Esophagus mucosa (tissue), 1 donor: Measurements from ENCODE around the gene TEC. TPM values are rescaled to one million over a fixed set of nuclear protein-coding genes. Genes with fewer than 3 reads are reported as not detected.
"Not testable (repeated sequence)": the region's sequence is repeated elsewhere in the genome, so short reads cannot be mapped to it uniquely, and the experiment has no call there.

ENCODE experiments used
- ATAC-seq: fragments of 200-7000 bp; cut with Tn5 transposase; one replicate; pipeline ENCODE4 v1.9.1; 2020
- total RNA-seq: library from RNA; stranded (reverse); gene quantifications from one replicate; pipeline ENCODE4 v1.2.4, GENCODE V29; 2023
- donor health status: DM: yes; HTN: yes; CAD: no.

Gene TEC
- total RNA-seq, 1 donor from 2014 or later: 6.3 TPM

DNA sequence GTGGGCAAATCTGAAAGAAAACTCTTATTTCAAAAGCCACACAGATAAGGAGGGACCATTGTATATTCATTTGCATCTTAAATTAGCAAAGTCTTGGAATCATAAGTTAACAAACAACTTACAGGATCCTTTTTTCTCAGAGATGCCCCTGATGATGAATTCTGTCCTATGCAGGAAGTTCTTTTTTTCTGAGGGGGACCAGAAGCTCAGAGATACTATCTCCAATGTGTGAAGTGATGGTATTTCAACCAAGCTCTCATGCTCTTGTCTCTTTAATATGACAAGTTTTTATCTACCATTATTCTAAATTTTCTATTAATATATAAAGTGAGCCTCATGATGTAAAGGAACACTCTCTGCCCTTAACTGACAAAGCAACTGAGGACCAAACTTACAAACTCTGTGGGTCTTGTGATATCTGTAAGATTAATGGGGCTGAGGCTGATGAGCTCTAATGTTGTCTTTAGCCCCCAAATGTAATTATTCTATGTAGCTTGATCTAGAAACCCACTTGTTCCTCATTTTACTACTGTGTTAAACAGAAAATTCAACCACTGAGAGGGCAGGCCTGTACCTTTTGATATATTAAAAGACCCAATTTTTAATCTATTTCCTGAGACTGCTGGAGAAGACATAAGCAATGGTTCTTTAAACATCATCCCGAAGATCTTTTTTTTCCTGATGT, 27.0 kb downstream of the TEC start:
- no peak for ATAC-seq

DNA sequence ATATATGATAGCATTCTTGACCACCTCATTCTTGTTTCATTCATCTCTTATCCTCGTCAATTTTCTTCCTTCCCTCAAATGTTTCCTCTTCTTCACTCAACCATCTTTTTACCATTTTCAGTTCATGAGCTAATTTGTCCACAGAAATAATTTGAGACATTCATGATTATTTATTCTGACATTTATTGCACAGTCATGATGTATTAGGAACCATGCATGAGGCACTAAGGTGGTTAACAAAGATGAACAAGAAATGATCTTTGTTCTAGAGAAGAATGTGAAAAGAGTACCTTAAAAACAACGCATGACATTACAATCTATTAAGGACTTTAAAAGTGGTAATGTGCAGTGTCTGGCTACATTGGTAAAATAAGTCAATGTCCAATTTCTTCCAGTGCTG, 27.9 kb downstream of the TEC start:
- ATAC-seq: no peak

- ATAC-seq: peak; percentile 92
Measured at GRCh38 chr4:48237996-48238645, 31.5 kb downstream of the TEC start.

DNA sequence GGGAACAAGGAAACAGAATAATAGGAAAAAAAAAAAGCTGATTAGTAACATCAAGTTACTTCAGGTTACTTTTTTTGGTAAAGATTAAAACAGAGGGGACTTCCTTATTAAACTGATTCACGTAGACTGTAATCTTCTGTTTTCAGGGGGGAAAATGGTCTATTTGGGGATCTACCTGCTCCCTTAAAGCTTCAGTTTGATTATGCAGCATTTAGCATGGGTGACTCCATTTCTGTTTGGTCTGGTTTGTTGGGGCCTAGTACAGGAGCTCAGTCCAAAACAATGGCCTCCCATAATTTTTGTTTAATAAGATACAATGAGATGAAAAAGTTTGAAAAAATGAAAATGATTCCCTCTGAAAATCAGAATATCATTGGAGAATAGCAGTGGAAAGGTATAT, 34.6 kb downstream of the TEC start:
- ATAC-seq: no peak

- peak; percentile 47 for ATAC-seq
Measured at GRCh38 chr4:48234575-48234974, 35.1 kb downstream of the TEC start.

GRCh38 chr4:48228949-48229348, 40.7 kb downstream of the TEC start:
- no peak for ATAC-seq

- ATAC-seq: peak; percentile 36
Measured at GRCh38 chr4:48227662-48228061, 42.0 kb downstream of the TEC start.

DNA sequence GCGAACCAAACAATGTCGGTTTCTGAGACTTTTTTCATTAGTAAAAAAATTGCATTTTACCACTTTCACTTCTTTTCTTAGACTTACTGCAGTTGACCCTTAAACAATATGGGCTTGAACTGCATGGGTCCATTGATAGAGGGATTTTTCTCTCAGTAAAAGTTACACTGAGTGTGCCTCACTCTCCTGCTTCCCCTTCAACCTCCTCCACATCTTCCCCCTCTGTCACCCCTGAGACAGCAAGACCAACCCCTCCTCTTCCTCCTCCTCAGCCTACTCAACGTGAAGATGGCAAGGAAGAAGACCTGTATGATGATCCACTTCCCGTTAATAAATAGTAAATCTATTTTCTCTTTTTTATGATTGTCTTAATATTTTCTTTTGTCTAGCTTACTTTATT, 43.4 kb downstream of the TEC start:
- ATAC-seq: no peak

DNA sequence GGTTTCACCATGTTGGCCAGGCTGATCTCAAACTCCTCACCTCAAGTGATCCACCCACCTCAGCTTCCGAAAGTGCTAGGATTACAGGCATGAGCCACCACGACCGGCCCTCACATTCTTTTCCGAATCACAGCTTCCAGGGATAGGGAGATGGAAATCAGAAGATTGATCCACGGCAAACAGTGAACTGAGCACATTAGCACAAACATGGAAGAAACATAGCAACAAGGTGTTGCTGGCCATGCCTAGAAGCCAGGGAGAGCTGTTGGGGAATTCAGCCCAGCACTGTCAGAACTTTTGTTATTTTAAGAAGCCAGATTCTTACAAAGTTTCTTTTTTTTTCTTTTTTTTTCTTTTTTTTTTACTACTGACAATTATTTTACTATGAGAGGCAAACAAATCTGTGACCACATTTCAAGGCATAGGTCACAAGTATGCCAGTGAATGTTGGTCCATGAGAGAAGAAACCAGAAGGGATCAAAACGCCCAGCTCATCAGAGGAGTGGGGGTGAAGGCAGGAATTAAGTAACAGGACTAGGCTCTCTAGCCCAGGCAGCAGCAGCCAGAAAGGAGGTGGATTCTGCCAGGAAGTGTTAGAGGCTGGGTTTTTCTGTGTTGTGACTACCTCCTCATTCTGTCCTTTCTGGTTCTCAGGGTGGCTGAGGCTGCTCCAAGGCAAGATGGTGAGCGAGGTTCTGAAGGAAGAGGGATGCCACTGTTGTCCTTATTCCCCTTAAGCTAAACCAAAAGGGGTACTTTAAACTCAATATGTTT, 44.1 kb downstream of the TEC start:
- no peak for ATAC-seq

DNA sequence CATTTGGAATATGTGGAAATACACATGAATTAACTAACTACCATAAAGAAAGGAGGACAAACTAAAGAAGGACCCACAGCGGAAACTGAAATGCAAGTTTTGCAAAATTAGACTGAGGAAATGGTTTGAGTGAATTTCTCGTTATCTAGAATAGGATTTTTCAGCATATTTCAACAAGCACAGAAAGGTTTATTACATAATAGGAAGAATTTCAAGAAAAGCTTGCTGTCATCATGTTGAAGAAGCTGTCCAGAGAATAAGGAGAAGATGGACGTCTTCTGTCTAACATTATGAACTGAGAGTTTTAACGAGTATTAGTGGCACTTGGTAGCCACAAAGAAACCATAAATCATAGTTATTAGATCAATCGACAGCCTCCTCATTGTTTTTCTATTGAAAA, 45.0 kb downstream of the TEC start:
- no peak for ATAC-seq

GRCh38 chr4:48223633-48224295, 45.9 kb downstream of the TEC start:
- peak; percentile 94 for ATAC-seq

- no peak for ATAC-seq
Measured at GRCh38 chr4:48222491-48222890, 47.1 kb downstream of the TEC start.

DNA sequence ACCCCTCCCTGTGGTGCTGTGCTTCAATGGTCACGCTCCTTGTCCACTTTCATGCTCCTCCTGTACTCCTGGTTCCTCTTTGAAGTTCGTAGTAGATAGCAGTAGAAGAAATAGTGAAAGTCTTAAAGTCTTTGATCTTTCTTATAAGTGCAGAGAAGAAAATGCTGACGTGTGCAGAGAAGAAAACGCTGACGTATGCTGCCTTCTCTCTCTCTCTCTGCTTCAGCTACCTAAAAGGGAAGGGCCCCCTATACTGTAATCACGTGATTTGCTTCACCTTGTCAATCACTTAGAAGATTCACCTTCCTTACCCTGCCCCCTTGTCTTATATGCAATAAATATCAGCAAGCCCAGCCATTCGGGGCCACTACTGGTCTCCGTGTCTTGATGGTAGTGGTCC, 50.2 kb downstream of the TEC start:
- not testable (repeated sequence) for ATAC-seq

DNA sequence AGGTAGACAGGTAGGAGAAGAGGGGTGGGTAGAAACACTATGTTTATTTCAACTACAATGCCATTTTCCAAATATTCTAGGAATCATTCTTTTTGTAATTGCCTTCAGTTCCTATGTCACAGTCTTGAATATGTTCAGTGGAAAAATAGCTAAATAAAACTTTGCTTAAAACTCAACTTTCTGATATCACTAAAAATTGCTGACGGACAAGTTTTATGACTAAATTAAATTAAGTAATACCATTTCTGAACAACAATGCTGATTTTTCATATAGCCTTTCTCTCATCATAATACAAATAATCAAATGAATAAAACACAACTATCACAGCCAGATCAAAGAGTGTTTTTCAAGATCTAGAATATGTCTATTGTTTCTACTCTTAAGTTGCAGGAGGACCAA, 53.1 kb downstream of the TEC start:
- ATAC-seq: no peak

- ATAC-seq: no peak
Measured at GRCh38 chr4:48215977-48216376, 53.7 kb downstream of the TEC start.

DNA sequence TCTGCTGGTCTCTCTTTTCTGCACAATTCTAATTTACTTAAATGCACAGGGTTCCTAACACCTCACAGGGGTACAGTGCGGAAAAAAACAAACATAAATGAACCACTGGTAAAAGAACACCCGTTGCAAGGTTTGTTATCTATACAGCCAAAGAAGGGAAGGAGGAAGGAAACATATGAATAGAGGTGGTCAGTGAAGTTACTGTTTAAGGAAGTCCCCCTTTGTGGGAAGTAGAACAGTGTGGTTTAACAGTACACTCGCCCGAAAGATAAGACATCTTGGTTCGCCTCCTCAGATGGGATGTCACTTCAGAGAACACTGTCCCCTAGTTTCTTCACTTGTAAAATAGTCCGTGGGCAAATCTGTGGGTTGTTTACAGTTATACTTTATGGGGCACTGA, 57.5 kb downstream of the TEC start:
- ATAC-seq: peak; percentile 43

DNA sequence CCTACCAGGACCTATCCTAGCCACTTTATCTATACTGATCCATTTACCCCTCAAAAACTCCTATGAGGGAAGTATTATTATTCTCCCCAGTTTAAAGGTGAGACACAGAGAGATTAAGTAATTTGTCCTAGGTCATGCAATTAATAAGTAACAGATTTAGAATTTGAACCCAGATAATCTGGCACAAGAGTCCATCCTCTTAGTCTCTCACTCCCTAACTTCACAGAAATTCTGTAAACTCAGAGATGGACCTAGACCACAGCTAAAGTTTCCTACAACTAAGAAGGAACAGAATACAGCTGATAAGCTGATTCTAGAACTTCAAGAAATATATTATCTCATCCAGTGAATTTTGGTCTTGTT, 58.7 kb downstream of the TEC start:
- ATAC-seq: no peak

- ATAC-seq: no peak
Measured at GRCh38 chr4:48205626-48206025, 64.0 kb downstream of the TEC start.

DNA sequence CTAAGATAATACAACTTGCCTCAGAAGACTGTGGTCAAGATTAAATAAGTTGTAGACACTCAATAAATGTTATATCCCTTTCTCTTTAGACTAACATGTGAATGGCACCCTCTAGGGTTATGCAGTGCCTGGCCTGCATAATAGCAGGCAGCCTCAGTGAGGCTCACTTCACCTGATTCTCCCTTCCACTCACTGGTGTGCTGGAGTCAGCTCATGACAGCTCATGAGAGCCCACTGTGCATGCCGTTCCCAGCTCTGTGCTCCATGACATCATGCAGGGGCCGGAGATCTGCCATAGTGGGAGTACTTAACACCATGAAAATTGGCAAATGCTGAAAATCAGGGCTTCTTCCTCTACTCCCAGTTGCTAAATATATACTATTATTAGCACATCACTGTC, 64.5 kb downstream of the TEC start:
- no peak for ATAC-seq

- ATAC-seq: no peak
Measured at GRCh38 chr4:48203819-48204218, 65.8 kb downstream of the TEC start.

DNA sequence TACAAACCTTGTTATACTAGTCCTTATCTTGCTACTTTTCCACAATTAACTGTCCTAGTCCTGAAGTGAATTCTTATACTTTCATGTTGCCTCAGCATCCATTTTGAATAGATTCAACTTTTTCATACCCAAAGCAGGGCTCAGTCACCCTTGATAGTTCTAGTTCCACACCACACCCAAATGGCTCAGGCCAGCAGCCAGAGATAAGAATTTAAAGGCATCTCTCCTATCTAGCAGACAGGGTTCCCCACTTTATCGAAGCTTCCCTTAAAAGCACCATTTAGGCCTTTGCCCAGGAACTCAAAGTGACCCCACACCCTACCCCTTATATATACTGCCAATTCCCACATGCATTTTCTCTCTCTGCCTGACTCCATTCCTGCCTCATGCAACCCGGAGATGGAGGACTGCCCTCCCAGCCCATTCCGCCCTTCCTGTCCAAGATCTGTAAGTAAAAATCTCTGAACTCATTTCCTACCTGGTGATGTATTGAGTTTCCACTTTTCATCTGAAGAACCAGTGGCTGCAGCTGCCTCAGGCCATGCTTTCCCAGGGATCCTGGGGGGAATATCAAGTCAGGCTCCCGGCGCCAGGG, 71.9 kb downstream of the TEC start:
- no peak for ATAC-seq

- ATAC-seq: no peak
Measured at GRCh38 chr4:48196758-48197504, 72.7 kb downstream of the TEC start.
